ENCODE measurements around the gene RMC1.

GRCh38 chr18:23538001-23538400, 34.7 kb downstream of the RMC1 start:
- TF ChIP-seq POLR2A (IDR thresholded peaks at IDR 0.05) (no peak), CTCF (IDR thresholded peaks at IDR 0.05) (no peak), POLR2AphosphoS5 (IDR thresholded peaks at IDR 0.05) (no peak), EP300 (IDR thresholded peaks at IDR 0.05) (no peak)

Data from upper lobe of left lung (tissue), 4 donors.